Mesenchymal stem cell (in vitro differentiated cells and primary cell): ENCODE data around the gene CFAP157.

Source experiments
- DNase-seq: peaks from one replicate; pipeline ENCODE4 v3.0.0-alpha.2; 2013
- H2AFZ ChIP-seq: one replicate; pipeline ENCODE4 v1.6.1; 2013; ENCODE audit warnings: low read depth, mild to moderate bottlenecking, control low read depth, inconsistent platforms, low read length, moderate library complexity
- H2AK5ac ChIP-seq: 2 replicates; pipeline ENCODE4 v1.6.1; 2013; ENCODE audit warnings: low read length, moderate library complexity, mild to moderate bottlenecking, inconsistent platforms; ENCODE audit not compliant: severe bottlenecking
- H2BK120ac ChIP-seq: one replicate; pipeline ENCODE4 v1.6.1; 2013; ENCODE audit warnings: low read depth, mild to moderate bottlenecking, inconsistent platforms, low read length, moderate library complexity
- H2BK12ac ChIP-seq, 2 experiments: one replicate each; pipeline ENCODE4 v1.6.1; 2013; ENCODE audit warnings: inconsistent platforms in 2 of 2, low read length in 2 of 2, mild to moderate bottlenecking in 2 of 2, moderate library complexity in 2 of 2, control low read depth in 1 of 2
- H2BK15ac ChIP-seq: one replicate; pipeline ENCODE4 v1.6.1; 2013; ENCODE audit warnings: mild to moderate bottlenecking, low read depth, inconsistent platforms; ENCODE audit not compliant: poor library complexity, severe bottlenecking
- H2BK5ac ChIP-seq: 2 replicates; pipeline ENCODE4 v1.6.1; 2013; ENCODE audit warnings: low read depth, mild to moderate bottlenecking, low read length, control low read depth, inconsistent platforms; ENCODE audit not compliant: poor library complexity, severe bottlenecking
- H3K14ac ChIP-seq, 2 experiments: one replicate each; pipeline ENCODE4 v1.6.1; 2013; ENCODE audit warnings: inconsistent platforms in 2 of 2, low read length in 2 of 2, control low read depth in 1 of 2, mild to moderate bottlenecking in 1 of 2, moderate library complexity in 1 of 2
- H3K18ac ChIP-seq, 2 experiments: one replicate each; pipeline ENCODE4 v1.6.1; 2013; ENCODE audit warnings: inconsistent platforms in 2 of 2, low read length in 2 of 2, control low read depth in 1 of 2, low read depth in 1 of 2, mild to moderate bottlenecking in 1 of 2
- H3K23ac ChIP-seq, 2 experiments: one replicate each; pipeline ENCODE4 v1.6.1; 2013; ENCODE audit warnings: inconsistent platforms in 2 of 2, low read length in 2 of 2, mild to moderate bottlenecking in 2 of 2, moderate library complexity in 2 of 2, control low read depth in 1 of 2
- H3K27ac ChIP-seq: 2 replicates; pipeline ENCODE4 v1.5.1; 2013; ENCODE audit warnings: mild to moderate bottlenecking, moderate library complexity, low read length, control low read depth, inconsistent platforms; ENCODE audit not compliant: poor library complexity, severe bottlenecking
- H3K27me3 ChIP-seq, 2 experiments: 2 replicates each; pipeline versions ENCODE4 v1.6.1 to v1.7.0; 2013; ENCODE audit warnings: low read length in 2 of 2, mild to moderate bottlenecking in 2 of 2, moderate library complexity in 2 of 2, control low read depth in 1 of 2, inconsistent platforms in 1 of 2; ENCODE audit not compliant: control insufficient read depth in 1 of 2, insufficient read depth in 1 of 2
- H3K36me3 ChIP-seq, 2 experiments: 2 replicates each; pipeline versions ENCODE4 v1.6.1 to v1.7.0; 2013; ENCODE audit warnings: low read length in 2 of 2, control low read depth in 1 of 2, inconsistent platforms in 1 of 2, low read depth in 1 of 2, mild to moderate bottlenecking in 1 of 2; ENCODE audit not compliant: insufficient read depth in 2 of 2, control insufficient read depth in 1 of 2
- H3K4ac ChIP-seq, 2 experiments: one replicate each; pipeline ENCODE4 v1.6.1; 2013; ENCODE audit warnings: inconsistent platforms in 2 of 2, low read length in 2 of 2, mild to moderate bottlenecking in 2 of 2, moderate library complexity in 2 of 2, control low read depth in 1 of 2, low read depth in 1 of 2
- H3K4me1 ChIP-seq: 2 replicates; pipeline ENCODE4 v1.6.1; 2013; ENCODE audit warnings: low read depth, low read length, control low read depth; ENCODE audit not compliant: control insufficient read depth, insufficient read depth
- H3K4me2 ChIP-seq: 2 replicates; pipeline ENCODE4 v1.6.1; 2013; ENCODE audit warnings: low read length, mild to moderate bottlenecking, inconsistent platforms; ENCODE audit not compliant: poor library complexity, severe bottlenecking
- H3K4me3 ChIP-seq, 2 experiments: 2 replicates each; pipeline versions ENCODE4 v1.5.1 to v1.7.0; 2013; ENCODE audit warnings: low read length in 2 of 2, mild to moderate bottlenecking in 2 of 2, control low read depth in 1 of 2, low read depth in 1 of 2; ENCODE audit not compliant: insufficient read depth in 1 of 2
- H3K79me1 ChIP-seq: replicated peaks from 2 replicates; pipeline ENCODE4 v1.6.1; 2013; ENCODE audit warnings: mild to moderate bottlenecking, control low read depth, low read length, inconsistent platforms; ENCODE audit not compliant: poor library complexity, severe bottlenecking
- H3K9ac ChIP-seq: 2 replicates; pipeline ENCODE4 v1.7.0; 2013; ENCODE audit warnings: mild to moderate bottlenecking, low read length, moderate library complexity
- H3K9me3 ChIP-seq: 2 replicates; pipeline ENCODE4 v1.7.0; 2013; ENCODE audit warnings: mild to moderate bottlenecking, low read length; ENCODE audit not compliant: control insufficient read depth
- H4K8ac ChIP-seq: one replicate; pipeline ENCODE4 v1.6.1; 2013; ENCODE audit warnings: inconsistent platforms, mild to moderate bottlenecking, low read length, moderate library complexity
- H4K91ac ChIP-seq: one replicate; pipeline ENCODE4 v1.6.1; 2013; ENCODE audit warnings: mild to moderate bottlenecking, low read length, inconsistent platforms
- WGBS: methylation state at CpG from one replicate; pipeline ENCODE4 v1.1.7; 2013; ENCODE audit warnings: mixed read lengths; 5-methylcytosine and 5-hydroxymethylcytosine counted together

CFAP157 gene

GRCh38 chr9:127761061-127761460 is 54.3 kb downstream of the CFAP157 start:
- no peak overlapping the region for H3K14ac ChIP-seq

GRCh38 chr9:127761491-127761956 is 54.7 kb downstream of the CFAP157 start:
- 57% methylated on average over 5 of the region's 5 CpGs for WGBS
- no peak overlapping the region for H3K9ac ChIP-seq
- no peak overlapping the region for H2BK12ac ChIP-seq
- no peak overlapping the region for H3K4me2 ChIP-seq
- no peak overlapping the region for H3K4ac ChIP-seq
- no peak overlapping the region for H3K27ac ChIP-seq
- no peak overlapping the region for H2AFZ ChIP-seq
- no peaks in the 10 kb centered on the region for H3K36me3 ChIP-seq
- H3K9me3 ChIP-seq, result no peaks in the 10 kb centered on the region
- H3K23ac ChIP-seq, result no peak overlapping the region
- no peak overlapping the region for H3K4me3 ChIP-seq
- DNase-seq, result no peak
- H2BK120ac ChIP-seq, result no peak overlapping the region
- H3K14ac ChIP-seq, result peak overlapping the region in 1 of 2 experiments; percentile 12
- no peak overlapping the region for H3K18ac ChIP-seq
- no peak overlapping the region for H2BK5ac ChIP-seq
- H3K79me1 ChIP-seq, result no peaks in the 10 kb centered on the region
- no peak overlapping the region for H4K91ac ChIP-seq
- H3K4me1 ChIP-seq, result peaks cover 2% of the 10 kb centered on the region
- no peak overlapping the region for H4K8ac ChIP-seq
- H2BK15ac ChIP-seq, result no peak overlapping the region
- H2AK5ac ChIP-seq, result no peak overlapping the region
- H3K27me3 ChIP-seq, result peaks cover 33 to 59% of the 10 kb centered on the region in 2 experiments

More at GRCh38 chr9:127761061-127761460, 54.3 kb downstream of the CFAP157 start:
- Histone ChIP-seq H2AFZ (no peak overlapping the region), H3K27ac (no peak overlapping the region), H3K4me2 (no peak overlapping the region), H2BK120ac (no peak overlapping the region), H2AK5ac (no peak overlapping the region), H2BK12ac (no peak overlapping the region), H3K18ac (no peak overlapping the region), H3K9me3 (no peaks in the 10 kb centered on the region), H3K23ac (no peak overlapping the region), H3K27me3 (peaks cover 38 to 61% of the 10 kb centered on the region in 2 experiments), H3K4ac (no peak overlapping the region), H4K91ac (no peak overlapping the region), H3K9ac (no peak overlapping the region), H3K36me3 (no peaks in the 10 kb centered on the region), H3K4me1 (peaks cover 2% of the 10 kb centered on the region), H2BK5ac (no peak overlapping the region), H3K79me1 (no peaks in the 10 kb centered on the region), H2BK15ac (no peak overlapping the region), H3K4me3 (no peak overlapping the region), H4K8ac (no peak overlapping the region)
- DNase-seq, result no peak
- 90% methylated on average over 5 of the region's 5 CpGs for WGBS

GRCh38 chr9:127762111-127762676 is 55.4 kb downstream of the CFAP157 start:
- H3K4ac ChIP-seq, result no peak overlapping the region
- H3K23ac ChIP-seq, result no peak overlapping the region
- no peak overlapping the region for H2BK5ac ChIP-seq
- no peaks in the 10 kb centered on the region for H3K79me1 ChIP-seq
- H3K9ac ChIP-seq, result no peak overlapping the region
- peaks cover 34 to 63% of the 10 kb centered on the region in 2 experiments for H3K27me3 ChIP-seq
- H2AK5ac ChIP-seq, result no peak overlapping the region
- H2BK12ac ChIP-seq, result no peak overlapping the region
- no peak overlapping the region for H3K4me3 ChIP-seq
- 56% methylated on average over 16 of the region's 16 CpGs for WGBS
- H3K36me3 ChIP-seq, result no peaks in the 10 kb centered on the region
- H3K4me2 ChIP-seq, result no peak overlapping the region
- H4K8ac ChIP-seq, result no peak overlapping the region
- no peaks in the 10 kb centered on the region for H3K9me3 ChIP-seq
- H3K14ac ChIP-seq, result no peak overlapping the region
- H4K91ac ChIP-seq, result no peak overlapping the region
- H3K18ac ChIP-seq, result no peak overlapping the region
- no peak overlapping the region for H2AFZ ChIP-seq
- no peak for DNase-seq
- no peak overlapping the region for H3K27ac ChIP-seq
- H3K4me1 ChIP-seq, result peaks cover 2% of the 10 kb centered on the region
- H2BK120ac ChIP-seq, result no peak overlapping the region
- no peak overlapping the region for H2BK15ac ChIP-seq

GRCh38 chr9:127763918-127764384 is 57.2 kb downstream of the CFAP157 start:
- no peak overlapping the region for H3K23ac ChIP-seq
- no peak overlapping the region for H2BK5ac ChIP-seq
- peak overlapping the region in 1 of 2 experiments; percentile 34 for H3K18ac ChIP-seq
- H2AK5ac ChIP-seq, result no peak overlapping the region
- peaks cover 9% of the 10 kb centered on the region for H3K4me1 ChIP-seq
- H3K4me2 ChIP-seq, result no peak overlapping the region
- 48% methylated on average over 7 of the region's 7 CpGs for WGBS
- no peaks in the 10 kb centered on the region for H3K79me1 ChIP-seq
- H2AFZ ChIP-seq, result no peak overlapping the region
- H2BK12ac ChIP-seq, result peak overlapping the region in 1 of 2 experiments; percentile 65
- DNase-seq, result no peak
- no peak overlapping the region for H2BK15ac ChIP-seq
- H3K4ac ChIP-seq, result no peak overlapping the region
- no peaks in the 10 kb centered on the region for H3K9me3 ChIP-seq
- peak overlapping the region in 1 of 2 experiments; percentile 59 for H3K14ac ChIP-seq
- H3K36me3 ChIP-seq, result no peaks in the 10 kb centered on the region
- peaks cover 39 to 69% of the 10 kb centered on the region in 2 experiments for H3K27me3 ChIP-seq
- no peak overlapping the region for H2BK120ac ChIP-seq
- no peak overlapping the region for H3K9ac ChIP-seq
- peak overlapping the region; percentile 11 for H4K91ac ChIP-seq
- H4K8ac ChIP-seq, result no peak overlapping the region
- H3K27ac ChIP-seq, result no peak overlapping the region
- peak overlapping the region in 1 of 2 experiments; percentile 35 for H3K4me3 ChIP-seq
